LoVo (cell line): ENCODE measurements around the gene RRP9.

Experiments used
- DNase-seq: peaks from one replicate; pipeline ENCODE4 v3.0.0-alpha.2; 2016; ENCODE audit warnings: low spot score

Gene RRP9

GRCh38 chr3:51955175-51955892 is 13.6 kb upstream of the RRP9 start, which contains the start of gene GPR62:
Gene GPR62 (plus strand): TSS chr3:51955381. CDS start chr3:51955653, 272 bp downstream.
- no peak for DNase-seq

- no peak for DNase-seq
Observed at GRCh38 chr3:51954713-51955112, 13.0 kb upstream of the RRP9 start.

- no peak for DNase-seq
Observed at GRCh38 chr3:51954105-51954504, 12.4 kb upstream of the RRP9 start.

DNA sequence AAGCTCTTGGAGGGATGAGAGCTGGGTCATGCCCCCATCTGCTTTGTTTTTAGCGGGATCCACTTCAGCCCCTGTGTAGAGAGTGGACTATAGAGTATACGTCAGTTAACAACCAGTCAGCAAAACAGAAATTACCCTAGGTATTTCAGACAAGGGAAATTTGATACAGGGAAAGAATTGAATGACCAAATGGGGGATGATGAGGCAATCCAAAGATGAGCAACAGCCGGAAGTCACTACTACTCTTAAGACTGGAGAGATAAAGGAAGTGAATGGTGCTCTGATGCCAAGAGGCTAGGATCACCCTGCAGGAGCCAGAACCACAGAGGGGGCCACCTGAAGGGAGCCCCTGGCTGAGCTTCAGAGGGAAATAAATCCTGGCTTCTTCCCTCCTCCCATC is 11.7 kb upstream of the RRP9 start:
- no peak for DNase-seq

- DNase-seq: no peak
Observed at GRCh38 chr3:51950899-51951298, 9.2 kb upstream of the RRP9 start.

- no peak for DNase-seq
Observed at GRCh38 chr3:51949121-51949520, 7.4 kb upstream of the RRP9 start.

- DNase-seq: no peak
Observed at GRCh38 chr3:51948016-51948580, 6.4 kb upstream of the RRP9 start.

GRCh38 chr3:51947215-51947900 is 5.7 kb upstream of the RRP9 start:
- DNase-seq: no peak

- no peak for DNase-seq
Observed at GRCh38 chr3:51946796-51947195, 5.1 kb upstream of the RRP9 start.

GRCh38 chr3:51945926-51946705 is 4.4 kb upstream of the RRP9 start:
- DNase-seq: no peak

DNA sequence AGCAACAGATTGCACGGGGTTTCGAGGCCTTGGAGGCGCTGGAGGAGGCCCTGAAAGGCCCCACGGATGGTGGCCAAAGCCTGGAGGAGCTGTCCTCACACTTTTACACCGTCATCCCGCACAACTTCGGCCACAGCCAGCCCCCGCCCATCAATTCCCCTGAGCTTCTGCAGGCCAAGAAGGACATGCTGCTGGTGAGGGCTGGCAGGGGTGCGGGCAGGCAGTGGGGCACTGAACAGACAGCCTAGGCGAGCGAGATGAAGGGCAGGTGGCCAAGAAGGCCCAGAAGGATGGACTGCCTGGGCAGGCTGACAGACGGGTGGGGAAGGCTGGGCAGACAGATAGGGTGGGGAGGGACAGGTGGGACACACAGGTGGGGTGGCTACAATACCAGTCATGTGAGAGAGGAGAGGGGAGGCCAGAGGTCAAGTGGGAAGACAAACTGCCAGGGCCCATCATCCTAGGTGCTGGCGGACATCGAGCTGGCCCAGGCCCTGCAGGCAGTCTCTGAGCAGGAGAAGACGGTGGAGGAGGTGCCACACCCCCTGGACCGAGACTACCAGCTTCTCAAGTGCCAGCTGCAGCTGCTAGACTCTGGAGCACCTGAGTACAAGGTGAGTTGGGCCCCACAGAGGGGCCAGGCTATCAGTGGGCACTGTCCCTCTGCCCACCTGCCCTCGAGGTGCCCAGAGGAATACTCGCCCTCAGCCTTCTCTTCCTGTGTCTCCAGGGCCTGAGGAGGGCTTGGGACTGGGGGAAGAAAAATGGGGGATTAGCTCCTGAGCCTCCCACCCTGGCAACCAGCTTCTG is 3.5 kb upstream of the RRP9 start:
- no peak for DNase-seq

- DNase-seq: no peak
Observed at GRCh38 chr3:51944451-51945021, 2.8 kb upstream of the RRP9 start.

DNA sequence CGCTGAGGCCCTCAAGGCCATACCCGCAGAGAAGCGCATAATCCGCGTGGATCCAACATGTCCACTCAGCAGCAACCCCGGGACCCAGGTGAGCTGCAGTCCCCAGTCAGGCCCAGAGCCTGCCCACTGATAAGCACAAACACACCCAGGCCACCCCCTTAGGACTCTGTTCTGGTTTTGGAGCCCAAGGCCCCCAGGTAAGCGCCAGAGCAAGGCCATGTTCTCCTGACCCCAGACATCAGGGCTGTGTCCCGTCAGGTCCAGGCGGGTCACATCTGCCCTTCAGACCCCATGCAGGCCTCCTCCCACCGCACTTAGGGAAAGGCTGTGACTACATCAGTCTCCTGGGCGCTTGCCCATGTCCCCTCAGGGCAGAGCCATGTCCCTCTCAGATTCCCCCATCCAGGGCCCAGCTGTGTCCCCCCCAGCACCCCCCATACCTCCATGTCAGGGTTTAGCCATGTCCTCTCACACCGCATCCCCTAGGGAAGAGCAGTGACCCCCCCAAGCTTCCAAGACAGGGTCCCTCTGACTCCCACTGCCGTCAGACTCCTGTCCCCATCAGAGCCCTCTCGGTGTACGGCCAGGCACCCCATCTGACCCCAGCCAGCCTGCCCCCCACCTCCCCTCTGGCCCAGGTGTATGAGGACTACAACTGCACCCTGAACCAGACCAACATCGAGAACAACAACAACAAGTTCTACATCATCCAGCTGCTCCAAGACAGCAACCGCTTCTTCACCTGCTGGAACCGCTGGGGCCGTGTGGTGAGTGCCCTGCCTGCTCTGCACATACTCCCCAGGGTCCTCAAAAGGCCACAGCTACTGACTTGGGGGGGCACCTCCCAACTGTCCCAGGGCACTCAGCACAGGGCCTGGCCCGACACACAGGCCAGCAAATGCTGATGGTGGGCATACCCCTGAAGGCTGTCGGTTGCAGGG is 2.0 kb upstream of the RRP9 start:
- no peak for DNase-seq

DNA sequence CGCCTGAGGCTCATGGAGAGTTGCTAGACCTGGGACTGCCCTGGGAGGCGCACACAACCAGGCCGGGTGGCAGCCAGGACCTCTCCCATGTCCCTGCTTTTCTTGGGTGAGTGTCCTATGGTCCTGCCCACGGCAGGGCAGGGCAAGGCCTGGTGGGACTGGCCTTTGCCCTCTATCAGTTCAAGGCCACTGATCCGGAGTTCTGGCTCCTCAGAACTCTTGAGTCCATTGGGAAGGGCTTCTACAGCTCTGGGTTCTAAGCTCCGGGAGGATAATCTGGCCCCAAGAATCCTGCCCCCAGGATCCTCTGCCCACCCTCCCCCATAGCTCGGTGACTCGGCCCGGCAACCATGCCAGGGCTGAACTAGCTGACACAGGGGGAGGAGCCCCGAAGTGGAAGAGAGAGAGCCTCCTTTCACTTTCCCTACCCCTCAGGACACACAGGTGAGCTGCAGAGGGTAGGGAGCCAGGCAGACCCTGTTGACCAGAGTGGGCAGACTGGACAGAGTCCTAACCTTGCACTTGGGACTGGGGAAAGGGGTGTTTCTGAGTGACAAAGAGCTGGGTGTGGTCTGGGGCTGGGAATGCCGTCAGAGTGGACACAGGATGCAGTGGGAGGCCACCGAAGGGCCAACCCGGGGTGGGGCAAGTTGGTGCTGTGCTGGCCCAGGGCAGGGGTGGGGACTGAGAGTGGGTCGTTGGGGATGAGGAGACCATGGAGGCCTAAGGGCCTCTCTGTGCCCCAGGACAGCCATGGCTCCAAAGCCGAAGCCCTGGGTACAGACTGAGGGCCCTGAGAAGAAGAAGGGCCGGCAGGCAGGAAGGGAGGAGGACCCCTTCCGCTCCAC is 1.1 kb upstream of the RRP9 start:
- DNase-seq: peak; percentile 63

- no peak for DNase-seq
Observed at GRCh38 chr3:51941463-51941797, 274 bp downstream of the RRP9 start.

GRCh38 chr3:51940648-51941462 is 849 bp downstream of the RRP9 start:
- DNase-seq: no peak

DNA sequence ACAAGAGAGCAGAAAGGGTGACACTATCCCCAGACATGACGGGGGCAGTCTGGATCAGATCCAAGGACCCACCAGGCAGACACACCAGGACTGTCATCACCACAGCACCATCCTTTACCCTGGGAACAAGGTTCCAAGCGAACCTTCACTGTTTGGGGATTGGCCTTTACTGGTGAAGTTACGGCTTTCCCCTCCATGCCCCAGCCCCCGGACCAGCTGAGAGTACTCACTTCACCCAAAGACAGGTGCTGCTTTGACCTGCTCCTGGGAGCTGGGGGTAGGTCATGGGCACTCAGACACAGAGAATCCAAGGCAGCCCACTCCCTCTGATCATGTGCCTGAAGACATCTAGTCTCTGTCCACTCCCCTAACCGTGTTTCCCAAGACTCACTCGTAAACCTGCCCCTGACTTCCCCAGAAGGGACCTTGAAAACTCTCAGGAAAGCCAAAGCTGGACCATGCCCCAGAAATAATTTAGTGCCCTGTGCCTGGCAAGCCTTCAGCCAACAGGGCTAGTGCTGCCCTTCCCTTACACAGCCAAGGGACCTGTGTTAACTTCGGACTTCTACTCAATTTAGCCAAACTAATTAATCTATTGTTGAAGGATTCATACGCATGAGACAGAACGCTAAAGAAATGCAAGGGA is 2.8 kb downstream of the RRP9 start:
- no peak for DNase-seq
